ENCODE measurements around the gene DGKK. TPM values are rescaled to one million over a fixed set of nuclear protein-coding genes. Genes with fewer than 3 reads are reported as not detected.
"Not testable (repeated sequence)": the region's sequence is repeated elsewhere in the genome, so short reads cannot be mapped to it uniquely, and the experiment has no call there.

The DGKK gene
- total RNA-seq, 2 experiments from 2014 or later = not detected

GRCh38 chrX:50393902-50394301 lies 76.7 kb downstream of the DGKK start:
- Mint-ChIP-seq H3K9me3 (no peaks in the 10 kb centered on the region), H3K4me1 (no peaks in the 10 kb centered on the region), H3K27me3 (peaks cover 5% of the 10 kb centered on the region), H3K27ac (no peak overlapping the region), H3K36me3 (no peaks in the 10 kb centered on the region), H3K4me3 (no peak overlapping the region)
- POLR2A ChIA-PET = no interaction called here
- ATAC-seq (ENCODE audit: low read depth) (no peak), DNase-seq (no peak)

- no peak for DNase-seq
- POLR2A ChIA-PET = no interaction called here
- H3K4me1 Mint-ChIP-seq = no peaks in the 10 kb centered on the region
- no peak overlapping the region for H3K4me3 Mint-ChIP-seq
- H3K27me3 Mint-ChIP-seq = peaks cover 3% of the 10 kb centered on the region
- no peak for ATAC-seq (ENCODE audit: low read depth)
- H3K36me3 Mint-ChIP-seq = no peaks in the 10 kb centered on the region
- H3K27ac Mint-ChIP-seq = no peak overlapping the region
- no peaks in the 10 kb centered on the region for H3K9me3 Mint-ChIP-seq
These were observed 84.1 kb downstream of the DGKK start for GRCh38 chrX:50386520-50386919.

- Mint-ChIP-seq H3K36me3 (no peaks in the 10 kb centered on the region), H3K27me3 (no peaks in the 10 kb centered on the region), H3K27ac (no peak overlapping the region), H3K4me1 (no peaks in the 10 kb centered on the region), H3K4me3 (no peak overlapping the region), H3K9me3 (no peaks in the 10 kb centered on the region)
- POLR2A ChIA-PET = no interaction called here
- DNase-seq = no peak
- no peak for ATAC-seq (ENCODE audit: low read depth)
These were observed 88.8 kb downstream of the DGKK start for GRCh38 chrX:50381729-50382415.

DNA sequence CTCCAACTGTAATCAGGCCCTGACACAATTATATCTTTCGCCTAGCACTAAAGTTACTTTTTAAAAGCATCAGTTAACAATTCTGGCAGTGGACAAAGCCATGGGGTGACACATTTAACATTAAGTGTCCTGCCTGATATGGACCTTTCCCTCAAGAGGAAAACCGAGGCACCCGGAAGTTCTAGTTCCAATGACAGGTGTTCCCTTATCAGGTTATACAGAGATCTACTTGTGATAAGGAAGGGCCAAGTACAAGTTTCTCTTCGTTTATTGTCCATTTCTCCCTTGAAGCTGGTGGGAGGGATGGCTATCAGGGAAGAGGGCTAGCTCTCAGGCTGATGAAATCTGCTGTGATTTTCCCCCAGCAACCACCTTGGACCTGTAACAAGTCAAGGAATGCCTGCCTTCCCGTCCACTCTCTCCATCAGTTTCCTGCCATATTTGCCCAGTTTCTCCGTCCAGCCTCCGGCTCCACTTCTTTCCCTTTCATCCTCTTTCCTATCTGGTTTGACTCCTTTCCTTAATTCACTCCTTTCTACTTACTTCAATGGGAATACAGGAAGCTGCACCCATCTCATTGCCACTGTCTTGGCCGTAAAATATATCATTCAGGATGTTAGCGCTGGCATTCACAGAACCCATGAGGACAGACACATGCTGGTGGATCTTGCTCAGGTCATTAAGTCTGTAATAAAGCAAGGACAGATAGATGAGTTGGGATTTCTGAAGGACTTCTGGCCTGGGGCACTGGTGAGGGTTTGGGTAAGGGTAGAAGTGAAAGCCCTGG lies 95.0 kb downstream of the DGKK start:
- H3K36me3 Mint-ChIP-seq = no peaks in the 10 kb centered on the region
- no peak overlapping the region for H3K27ac Mint-ChIP-seq
- POLR2A ChIA-PET = no interaction called here
- DNase-seq = no peak
- ATAC-seq (ENCODE audit: low read depth) = no peak
- no peaks in the 10 kb centered on the region for H3K4me1 Mint-ChIP-seq
- no peaks in the 10 kb centered on the region for H3K9me3 Mint-ChIP-seq
- H3K4me3 Mint-ChIP-seq = no peak overlapping the region
- peaks cover 3% of the 10 kb centered on the region for H3K27me3 Mint-ChIP-seq

DNA sequence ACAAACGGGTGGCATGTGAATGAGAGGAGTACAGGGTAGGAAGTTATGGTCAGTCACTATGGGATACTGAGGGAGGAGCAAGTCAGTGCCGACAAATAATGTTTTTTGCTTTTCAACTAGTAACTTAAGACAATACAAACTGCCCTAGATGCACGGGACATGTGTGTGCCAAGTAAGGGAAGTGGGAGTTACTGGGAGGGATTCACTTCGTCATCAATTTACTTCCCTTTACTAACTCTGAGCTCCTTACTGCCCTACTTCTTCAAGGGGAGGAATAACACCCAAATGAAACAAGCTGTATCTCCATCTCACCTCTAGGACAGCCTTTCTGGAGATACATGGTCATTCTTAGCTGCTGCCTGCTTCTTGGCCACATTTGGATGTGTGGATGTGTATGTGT lies 97.7 kb downstream of the DGKK start:
- H3K36me3 Mint-ChIP-seq = no peaks in the 10 kb centered on the region
- ATAC-seq (ENCODE audit: low read depth) (no peak), DNase-seq (no peak)
- no peak overlapping the region for H3K4me3 Mint-ChIP-seq
- no peaks in the 10 kb centered on the region for H3K4me1 Mint-ChIP-seq
- POLR2A ChIA-PET = no interaction called here
- no peaks in the 10 kb centered on the region for H3K9me3 Mint-ChIP-seq
- H3K27me3 Mint-ChIP-seq = peaks cover 5% of the 10 kb centered on the region
- H3K27ac Mint-ChIP-seq = no peak overlapping the region

GRCh38 chrX:50343917-50344316 lies 126.7 kb downstream of the DGKK start:
- Mint-ChIP-seq H3K27ac (no peak overlapping the region), H3K27me3 (no peaks in the 10 kb centered on the region), H3K4me3 (no peak overlapping the region), H3K9me3 (no peaks in the 10 kb centered on the region), H3K4me1 (no peaks in the 10 kb centered on the region), H3K36me3 (no peaks in the 10 kb centered on the region)
- ATAC-seq (ENCODE audit: low read depth) = no peak
- DNase-seq = no peak
- POLR2A ChIA-PET = no interaction called here

DNA sequence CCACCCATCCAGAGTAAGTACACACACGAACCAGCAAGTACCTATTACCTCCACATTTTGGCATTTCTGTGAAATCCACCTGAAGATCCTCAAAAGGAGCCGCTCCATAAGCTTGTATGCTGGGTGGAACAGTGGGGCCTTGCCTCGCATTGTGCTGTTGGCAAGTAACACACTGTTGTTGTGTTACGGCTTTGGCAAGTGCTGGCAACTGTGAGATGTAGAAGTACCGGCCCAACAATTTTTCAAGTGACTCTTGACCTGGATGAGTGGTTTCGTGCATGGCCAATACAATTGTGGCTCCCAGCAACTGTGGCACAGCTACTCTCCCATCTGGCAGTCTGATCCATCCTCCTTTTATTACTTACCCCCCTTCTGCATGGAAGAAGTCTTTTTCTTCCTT lies 137.3 kb downstream of the DGKK start:
- no peak overlapping the region for H3K4me3 Mint-ChIP-seq
- ATAC-seq (ENCODE audit: low read depth) = no peak
- H3K27ac Mint-ChIP-seq = no peak overlapping the region
- no peaks in the 10 kb centered on the region for H3K36me3 Mint-ChIP-seq
- no peaks in the 10 kb centered on the region for H3K4me1 Mint-ChIP-seq
- POLR2A ChIA-PET = no interaction called here
- H3K27me3 Mint-ChIP-seq = no peaks in the 10 kb centered on the region
- no peaks in the 10 kb centered on the region for H3K9me3 Mint-ChIP-seq
- DNase-seq = no peak

DNA sequence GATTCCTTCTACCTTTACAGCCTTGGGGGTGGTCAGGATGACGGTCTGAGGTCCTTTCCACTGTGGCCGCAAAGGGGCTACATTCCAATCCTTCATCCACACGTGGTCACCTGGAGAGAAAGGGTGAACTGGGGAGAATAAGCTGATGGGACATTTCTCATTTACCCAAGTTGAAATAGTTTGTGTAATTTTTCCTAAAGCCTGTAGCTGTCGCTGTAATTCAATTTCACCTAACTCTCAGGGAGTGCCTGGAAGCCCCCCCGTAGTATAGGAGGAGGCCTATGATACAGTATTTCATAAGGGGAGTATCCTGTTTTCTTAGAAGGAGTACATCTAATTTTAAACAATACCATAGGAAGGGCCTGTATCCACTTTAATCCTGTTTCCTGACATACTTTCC lies 138.0 kb downstream of the DGKK start:
- H3K27ac Mint-ChIP-seq; H3K36me3 Mint-ChIP-seq; POLR2A ChIA-PET; H3K4me1 Mint-ChIP-seq; H3K9me3 Mint-ChIP-seq; DNase-seq; ATAC-seq (ENCODE audit: low read depth); H3K4me3 Mint-ChIP-seq; H3K27me3 Mint-ChIP-seq: not testable (repeated sequence)

DNA sequence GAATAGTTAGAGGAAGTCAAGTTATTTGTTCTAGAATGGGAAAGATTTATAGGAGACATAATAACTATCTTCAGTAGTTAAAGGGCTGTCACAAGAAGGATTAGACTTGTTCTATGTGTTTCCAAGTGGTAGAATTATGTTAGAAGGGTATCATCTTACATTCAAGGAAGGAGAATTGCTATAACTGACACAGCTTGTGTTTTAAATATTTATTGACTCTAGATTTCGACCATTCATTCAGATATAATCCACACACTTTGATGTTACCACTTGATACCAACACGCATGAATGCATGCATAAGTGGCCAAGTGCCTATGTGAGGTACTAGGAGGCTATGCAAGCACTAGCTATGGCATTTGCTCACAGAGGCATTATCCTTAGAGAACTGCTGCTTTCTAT lies 143.4 kb downstream of the DGKK start:
- H3K9me3 Mint-ChIP-seq = no peaks in the 10 kb centered on the region
- DNase-seq = no peak
- no peaks in the 10 kb centered on the region for H3K4me1 Mint-ChIP-seq
- no peak overlapping the region for H3K4me3 Mint-ChIP-seq
- no peak for ATAC-seq (ENCODE audit: low read depth)
- no peaks in the 10 kb centered on the region for H3K36me3 Mint-ChIP-seq
- POLR2A ChIA-PET = no interaction called here
- H3K27ac Mint-ChIP-seq = no peak overlapping the region
- H3K27me3 Mint-ChIP-seq = peaks cover 5% of the 10 kb centered on the region
